Measurements from ENCODE around the gene DDX49.

DNA sequence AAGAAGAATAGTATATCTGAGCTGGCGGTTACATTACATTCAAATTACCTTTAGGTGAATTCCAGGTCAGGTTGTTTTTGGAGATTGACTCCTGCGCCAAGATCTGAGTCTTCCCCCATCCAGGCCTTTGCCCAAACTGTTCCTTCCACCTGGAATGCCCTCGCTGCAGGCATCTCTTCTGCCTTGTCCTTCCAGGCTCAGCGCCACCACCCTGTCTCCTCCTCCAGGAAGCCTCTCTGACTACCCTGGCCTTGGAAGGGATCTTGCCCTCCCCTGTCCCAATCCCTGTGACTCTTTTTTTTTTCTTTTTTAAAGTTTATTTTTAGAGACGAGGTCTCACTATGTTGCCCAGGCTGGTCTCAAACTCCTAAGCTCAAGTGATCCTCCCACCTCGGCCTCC is 23.2 kb downstream of the DDX49 start:
- TF ChIP-seq, protein P1, sequence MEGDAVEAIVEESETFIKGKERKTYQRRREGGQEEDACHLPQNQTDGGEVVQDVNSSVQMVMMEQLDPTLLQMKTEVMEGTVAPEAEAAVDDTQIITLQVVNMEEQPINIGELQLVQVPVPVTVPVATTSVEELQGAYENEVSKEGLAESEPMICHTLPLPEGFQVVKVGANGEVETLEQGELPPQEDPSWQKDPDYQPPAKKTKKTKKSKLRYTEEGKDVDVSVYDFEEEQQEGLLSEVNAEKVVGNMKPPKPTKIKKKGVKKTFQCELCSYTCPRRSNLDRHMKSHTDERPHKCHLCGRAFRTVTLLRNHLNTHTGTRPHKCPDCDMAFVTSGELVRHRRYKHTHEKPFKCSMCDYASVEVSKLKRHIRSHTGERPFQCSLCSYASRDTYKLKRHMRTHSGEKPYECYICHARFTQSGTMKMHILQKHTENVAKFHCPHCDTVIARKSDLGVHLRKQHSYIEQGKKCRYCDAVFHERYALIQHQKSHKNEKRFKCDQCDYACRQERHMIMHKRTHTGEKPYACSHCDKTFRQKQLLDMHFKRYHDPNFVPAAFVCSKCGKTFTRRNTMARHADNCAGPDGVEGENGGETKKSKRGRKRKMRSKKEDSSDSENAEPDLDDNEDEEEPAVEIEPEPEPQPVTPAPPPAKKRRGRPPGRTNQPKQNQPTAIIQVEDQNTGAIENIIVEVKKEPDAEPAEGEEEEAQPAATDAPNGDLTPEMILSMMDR (IDR thresholded peaks at IDR 0.05; ENCODE audit: low read length), result no peak
- TF ChIP-seq EZH2 (optimal IDR thresholded peaks at IDR 0.05; ENCODE audit: low read depth, low read length) (no peak), EZH2phosphoT487 (IDR thresholded peaks at IDR 0.05; ENCODE audit: low read length) (no peak)
